HepG2 (cell line): ENCODE data around the gene DUSP16.

Source experiments
- CENPBD1 ChIP-seq: sonication (generic); formaldehyde crosslinking; IDR thresholded peaks from 2 replicates; pipeline ENCODE4 v1.8.0; 2022; ENCODE audit warnings: missing genetic modification reagents, low read depth, mild to moderate bottlenecking, borderline replicate concordance
- CHD4 ChIP-seq: fragments of 200-600 bp; sonication (generic); IDR thresholded peaks from 2 replicates; pipeline ENCODE4 v1.7.0; 2017; ENCODE audit warnings: mild to moderate bottlenecking, low read length, borderline replicate concordance
- GABPB1 ChIP-seq: IDR thresholded peaks from 2 replicates; pipeline ENCODE4 v1.6.1; 2016; ENCODE audit warnings: mild to moderate bottlenecking, missing genetic modification reagents, moderate library complexity, missing compliant biosample characterization
- JARID2 ChIP-seq: sonication (generic); formaldehyde crosslinking; IDR thresholded peaks from 2 replicates; pipeline ENCODE4 v1.8.1; 2023; ENCODE audit warnings: missing genetic modification reagents, inconsistent platforms; ENCODE audit not compliant: insufficient replicate concordance
- NKX3-1 ChIP-seq: sonication (generic); formaldehyde crosslinking; IDR thresholded peaks from 2 replicates; pipeline ENCODE4 v1.5.0; 2020; ENCODE audit warnings: missing genetic modification reagents
- STAG1 ChIP-seq: sonication (generic); formaldehyde crosslinking; IDR thresholded peaks from 2 replicates; pipeline ENCODE4 v1.4.0; 2020; ENCODE audit warnings: missing genetic modification reagents
- YY1 ChIP-seq: IDR thresholded peaks from 2 replicates; pipeline ENCODE4 v1.6.1; 2011; ENCODE audit warnings: low read length, low read depth, moderate library complexity, mild to moderate bottlenecking; ENCODE audit not compliant: insufficient read depth, insufficient replicate concordance
- ZNF10 ChIP-seq: sonication (generic); formaldehyde crosslinking; IDR thresholded peaks from 2 replicates; pipeline ENCODE4 v1.4.0; 2020; ENCODE audit warnings: mild to moderate bottlenecking, low read depth, missing genetic modification reagents, borderline replicate concordance
- ZNF274 ChIP-seq: sonication (generic); formaldehyde crosslinking; IDR thresholded peaks from 2 replicates; pipeline ENCODE4 v1.5.1; 2020; ENCODE audit warnings: mild to moderate bottlenecking, missing genetic modification reagents
- ZNF335 ChIP-seq: sonication (generic); formaldehyde crosslinking; IDR thresholded peaks from 2 replicates; pipeline ENCODE4 v1.4.0; 2020; ENCODE audit warnings: missing genetic modification reagents
- ZNF362 ChIP-seq: sonication (generic); formaldehyde crosslinking; IDR thresholded peaks from 2 replicates; pipeline ENCODE4 v1.4.0; 2020; ENCODE audit warnings: missing genetic modification reagents, mild to moderate bottlenecking, borderline replicate concordance
- ZNF75D ChIP-seq: sonication (generic); formaldehyde crosslinking; IDR thresholded peaks from 2 replicates; pipeline ENCODE4 v1.8.1; 2023; ENCODE audit warnings: missing genetic modification reagents, mild to moderate bottlenecking, borderline replicate concordance

GRCh38 chr12:12583510-12584178 lies 21.0 kb upstream of the DUSP16 start:
- TF ChIP-seq ZNF335 (CRISPR knock-in tag) = no peak
- no peak for TF ChIP-seq JARID2 (CRISPR knock-in tag)
- TF ChIP-seq ZNF362 = no peak
- TF ChIP-seq NKX3-1 (CRISPR knock-in tag) = no peak
- TF ChIP-seq GABPB1 (CRISPR knock-in tag) = no peak
- TF ChIP-seq ZNF10 (CRISPR knock-in tag) = no peak
- TF ChIP-seq ZNF274 (CRISPR knock-in tag) = no peak
- no peak for TF ChIP-seq CENPBD1 (CRISPR knock-in tag)
- TF ChIP-seq ZNF75D (CRISPR knock-in tag) = no peak
- TF ChIP-seq CHD4 = no peak
- TF ChIP-seq YY1 = no peak
- TF ChIP-seq STAG1 (CRISPR knock-in tag) = no peak
